Measurements from ENCODE around the gene HECW1. TPM values are rescaled to one million over a fixed set of nuclear protein-coding genes. Genes with fewer than 3 reads are reported as not detected.
A peak's percentile ranks its signal among the peaks of the same experiment; 100 is the strongest.
"Not testable (repeated sequence)": the region's sequence is repeated elsewhere in the genome, so short reads cannot be mapped to it uniquely, and the experiment has no call there.

HECW1 gene
- 1 to 10 TPM in 2 of 4 donors, under 1 TPM in 1, not detected in 1; 0.83 to 3.9 (median 2.7) TPM for total RNA-seq

DNA sequence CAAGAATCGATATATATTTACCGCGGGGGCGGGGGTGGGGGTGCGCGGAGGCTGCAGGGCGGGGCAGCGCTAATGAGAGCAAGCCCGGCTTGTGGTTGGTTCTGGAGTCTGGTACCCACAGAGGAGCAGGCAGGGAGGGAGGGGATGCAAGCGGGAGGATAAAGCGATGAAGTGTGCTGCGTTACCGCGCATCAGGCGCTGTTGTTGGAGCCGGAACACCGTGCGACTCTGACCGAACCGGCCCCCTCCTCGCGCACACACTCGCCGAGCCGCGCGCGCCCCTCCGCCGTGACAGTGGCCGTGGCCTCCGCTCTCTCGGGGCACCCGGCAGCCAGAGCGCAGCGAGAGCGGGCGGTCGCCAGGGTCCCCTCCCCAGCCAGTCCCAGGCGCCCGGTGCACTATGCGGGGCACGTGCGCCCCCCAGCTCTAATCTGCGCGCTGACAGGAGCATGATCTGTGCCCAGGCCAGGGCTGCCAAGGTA, at the start of gene HECW1:
HECW1 (plus strand) TSS at position 189 of the 482 bp plus-strand sequence. CDS start 131,259 bp downstream, outside the sequence.
- no peak for DNase-seq
- H3K4me3 ChIP-seq, result peak within 1 kb of the TSS in 3 of 4 donors; percentile 22 to 41 (median 40)
- no peaks in the 10 kb centered on the region for H3K9me3 ChIP-seq

DNA sequence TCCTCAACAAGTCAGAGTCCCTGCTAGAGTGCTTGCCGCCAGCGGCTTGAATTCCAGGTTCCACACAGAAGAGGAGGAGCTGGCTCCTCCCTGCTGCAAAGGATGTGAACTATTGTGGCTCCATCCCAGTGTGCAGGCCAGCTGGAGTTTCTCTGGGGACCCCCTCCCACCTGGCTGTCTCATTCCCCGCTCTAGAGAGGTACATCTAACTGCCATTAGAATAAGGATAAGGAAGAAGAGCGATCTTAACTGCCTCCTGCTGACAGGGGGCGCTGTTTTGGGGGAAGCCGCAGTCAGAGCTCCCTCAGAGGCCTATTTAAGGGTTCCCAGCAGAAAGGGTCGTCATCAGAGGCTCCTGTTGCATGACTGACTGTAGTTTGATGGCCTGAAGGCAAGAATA, 40.8 kb upstream of the HECW1 start:
- no peaks in the 10 kb centered on the region for H3K4me1 ChIP-seq
- no peak for DNase-seq
- TF ChIP-seq, protein P1, sequence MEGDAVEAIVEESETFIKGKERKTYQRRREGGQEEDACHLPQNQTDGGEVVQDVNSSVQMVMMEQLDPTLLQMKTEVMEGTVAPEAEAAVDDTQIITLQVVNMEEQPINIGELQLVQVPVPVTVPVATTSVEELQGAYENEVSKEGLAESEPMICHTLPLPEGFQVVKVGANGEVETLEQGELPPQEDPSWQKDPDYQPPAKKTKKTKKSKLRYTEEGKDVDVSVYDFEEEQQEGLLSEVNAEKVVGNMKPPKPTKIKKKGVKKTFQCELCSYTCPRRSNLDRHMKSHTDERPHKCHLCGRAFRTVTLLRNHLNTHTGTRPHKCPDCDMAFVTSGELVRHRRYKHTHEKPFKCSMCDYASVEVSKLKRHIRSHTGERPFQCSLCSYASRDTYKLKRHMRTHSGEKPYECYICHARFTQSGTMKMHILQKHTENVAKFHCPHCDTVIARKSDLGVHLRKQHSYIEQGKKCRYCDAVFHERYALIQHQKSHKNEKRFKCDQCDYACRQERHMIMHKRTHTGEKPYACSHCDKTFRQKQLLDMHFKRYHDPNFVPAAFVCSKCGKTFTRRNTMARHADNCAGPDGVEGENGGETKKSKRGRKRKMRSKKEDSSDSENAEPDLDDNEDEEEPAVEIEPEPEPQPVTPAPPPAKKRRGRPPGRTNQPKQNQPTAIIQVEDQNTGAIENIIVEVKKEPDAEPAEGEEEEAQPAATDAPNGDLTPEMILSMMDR (IDR thresholded peaks at IDR 0.05), result peak in 1 of 6 experiments; percentile 2
- TF ChIP-seq POLR2A (IDR thresholded peaks at IDR 0.05), result no peak
- H3K27me3 ChIP-seq, result no peaks in the 10 kb centered on the region
- H3K36me3 ChIP-seq, result no peaks in the 10 kb centered on the region
- H3K9me3 ChIP-seq, result no peaks in the 10 kb centered on the region
- no peak overlapping the region for H3K27ac ChIP-seq
- H3K4me3 ChIP-seq, result no peak overlapping the region

More for the DNA sequence above, at the start of gene HECW1:
- no peaks in the 10 kb centered on the region for H3K36me3 ChIP-seq
- peaks cover 0 to 22% of the 10 kb centered on the region in 2 donors for H3K27me3 ChIP-seq
- no peak for TF ChIP-seq POLR2A (IDR thresholded peaks at IDR 0.05)
- TF ChIP-seq, protein P1 (IDR thresholded peaks at IDR 0.05), result no peak
- peaks cover 0 to 18% (median 0%) of the 10 kb centered on the region in 4 donors for H3K4me1 ChIP-seq
- no peak within 1 kb of the TSS for H3K27ac ChIP-seq

DNA sequence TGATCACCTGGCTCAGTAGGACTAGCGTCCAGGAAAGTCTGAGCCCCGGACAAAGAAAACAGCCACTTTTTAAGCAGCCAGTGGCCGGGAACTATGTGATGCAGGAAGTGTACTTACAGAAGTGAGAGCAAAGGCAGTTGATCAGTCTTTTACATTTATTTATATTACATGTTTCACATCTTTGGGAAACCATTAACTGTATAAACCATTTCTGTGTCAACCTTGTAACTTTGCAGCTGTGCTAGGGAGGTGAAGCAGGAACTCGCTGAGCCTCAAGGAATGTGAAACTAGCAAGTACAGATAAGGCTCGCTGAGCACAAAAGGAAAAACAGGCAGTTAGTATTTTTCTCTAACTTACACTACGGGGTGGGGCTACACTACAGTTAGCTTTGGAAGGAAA, 39.9 kb upstream of the HECW1 start:
- no peaks in the 10 kb centered on the region for H3K4me1 ChIP-seq
- no peak for DNase-seq
- H3K4me3 ChIP-seq, result no peak overlapping the region
- no peak overlapping the region for H3K27ac ChIP-seq
- no peak for TF ChIP-seq POLR2A (IDR thresholded peaks at IDR 0.05)
- TF ChIP-seq, protein P1 (IDR thresholded peaks at IDR 0.05), result no peak
- H3K36me3 ChIP-seq, result no peaks in the 10 kb centered on the region
- no peaks in the 10 kb centered on the region for H3K9me3 ChIP-seq
- H3K27me3 ChIP-seq, result no peaks in the 10 kb centered on the region

DNA sequence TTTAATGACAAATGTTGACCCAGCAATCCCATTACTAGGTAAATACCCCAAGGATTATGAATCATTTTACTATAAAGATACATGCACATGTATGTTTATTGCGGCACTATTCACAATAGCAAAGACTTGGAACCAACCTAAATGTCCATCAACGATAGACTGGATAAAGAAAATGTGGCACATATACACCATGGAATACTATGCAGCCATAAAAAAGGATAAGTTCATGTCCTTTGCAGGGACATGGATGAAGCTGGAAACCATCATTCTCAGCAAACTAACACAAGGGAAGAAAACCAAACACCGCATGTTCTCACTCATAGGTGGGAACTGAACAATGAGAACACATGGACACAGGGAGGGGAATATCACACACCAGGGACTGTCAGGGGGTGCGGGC, 38.6 kb upstream of the HECW1 start:
- not testable (repeated sequence) for H3K27me3 ChIP-seq, H3K36me3 ChIP-seq, DNase-seq, H3K9me3 ChIP-seq, H3K4me3 ChIP-seq, H3K27ac ChIP-seq, H3K4me1 ChIP-seq

DNA sequence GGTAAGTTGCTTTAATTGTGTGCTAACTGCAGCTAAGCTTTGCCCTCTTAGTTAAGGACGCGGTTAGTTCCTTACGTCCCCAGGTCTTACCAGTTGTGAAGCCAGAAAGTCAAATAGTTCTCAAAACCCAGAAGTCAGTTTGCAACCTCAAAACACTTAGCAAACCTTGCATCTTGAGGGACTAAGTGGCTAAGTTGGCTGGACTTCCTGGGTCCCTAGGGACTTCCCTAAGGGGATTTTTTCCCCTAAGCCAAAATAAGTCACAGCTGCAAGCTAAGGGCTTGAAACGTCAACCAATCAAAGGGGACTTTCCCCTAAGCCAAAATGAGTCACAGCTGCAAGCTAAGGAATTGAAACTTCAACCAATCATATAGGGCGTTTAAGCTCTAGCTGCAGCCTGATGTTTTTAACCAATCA, 36.2 kb upstream of the HECW1 start:
- Histone ChIP-seq H3K27me3 (no peaks in the 10 kb centered on the region), H3K4me3 (no peak overlapping the region), H3K4me1 (no peaks in the 10 kb centered on the region), H3K36me3 (no peaks in the 10 kb centered on the region), H3K27ac (no peak overlapping the region), H3K9me3 (no peaks in the 10 kb centered on the region)
- no peak for DNase-seq
- TF ChIP-seq POLR2A (IDR thresholded peaks at IDR 0.05), result no peak
- TF ChIP-seq, protein P1 (IDR thresholded peaks at IDR 0.05), result no peak

DNA sequence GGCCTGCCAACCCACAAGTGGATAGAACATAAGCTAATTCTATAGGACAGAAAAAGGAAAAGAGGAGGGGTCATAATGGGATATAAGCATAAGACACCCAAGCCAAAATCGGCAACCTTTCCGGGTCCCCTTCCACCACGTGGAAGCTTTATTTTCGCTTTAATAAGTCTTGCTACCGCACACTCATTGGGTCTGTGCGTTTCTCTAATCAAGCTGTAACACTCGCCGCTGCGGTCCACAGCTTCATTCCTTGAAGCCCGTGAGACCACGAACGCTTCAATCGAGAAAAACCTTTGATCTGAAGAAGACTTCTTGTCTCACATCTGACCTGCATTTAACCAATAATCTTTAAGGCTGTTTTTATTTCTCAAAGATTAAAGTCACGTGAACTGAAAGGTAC, 35.8 kb upstream of the HECW1 start:
- Histone ChIP-seq H3K4me3 (no peak overlapping the region), H3K27ac (no peak overlapping the region)
- TF ChIP-seq, protein P1 (IDR thresholded peaks at IDR 0.05), result no peak
- TF ChIP-seq POLR2A (IDR thresholded peaks at IDR 0.05), result no peak

More for the DNA sequence above, 35.8 kb upstream of the HECW1 start:
- no peaks in the 10 kb centered on the region for H3K36me3 ChIP-seq
- H3K27me3 ChIP-seq, result no peaks in the 10 kb centered on the region
- no peaks in the 10 kb centered on the region for H3K9me3 ChIP-seq
- DNase-seq, result no peak
- no peaks in the 10 kb centered on the region for H3K4me1 ChIP-seq
